H1 (cell line): ENCODE measurements around the gene OSGEP. TPM values are rescaled to one million over a fixed set of nuclear protein-coding genes. Genes with fewer than 3 reads are reported as not detected.

Experiments
- HDAC2 ChIP-seq, 2 experiments: fragments of 300-600 bp in 1 of 2; sonication (generic) in 1 of 2; IDR thresholded peaks; 2 replicates each; pipeline ENCODE4 v1.6.1; 2011 to 2012; ENCODE audit warnings: low read depth in 2 of 2, low read length in 2 of 2, mild to moderate bottlenecking in 2 of 2, moderate library complexity in 2 of 2, borderline replicate concordance in 1 of 2, inconsistent platforms in 1 of 2
- SAP30 ChIP-seq: fragments of 300-600 bp; sonication (generic); IDR thresholded peaks from 2 replicates; pipeline ENCODE4 v1.7.1; 2012; ENCODE audit warnings: low read length, moderate library complexity, mild to moderate bottlenecking, inconsistent platforms; ENCODE audit not compliant: insufficient read depth, insufficient replicate concordance
- SP4 ChIP-seq: IDR thresholded peaks from 2 replicates; pipeline ENCODE4 v1.6.1; 2012; ENCODE audit warnings: low read length, inconsistent platforms
- SUZ12 ChIP-seq: fragments of 200-600 bp; sonication (generic); IDR thresholded peaks from 2 replicates; pipeline ENCODE4 v1.6.1; 2012; ENCODE audit warnings: mild to moderate bottlenecking, inconsistent platforms, low read length, moderate library complexity, mixed read lengths
- polyA plus RNA-seq, 7 experiments: library from polyadenylated mRNA; depleted of rRNA in 3 of 7; stranded (reverse) in 5 of 7; unstranded in 2 of 7; fragments of >200 nt in 5 of 7; fragments of 200-250 nt in 2 of 7; gene quantifications; 1 replicate in 5 of 7; 2 replicates in 1 of 7; 4 replicates in 1 of 7; pipeline versions ENCODE4 v1.2.1 to v1.2.3, GENCODE V29; 2011 to 2013; ENCODE audit warnings: missing spikeins in 2 of 7, mixed read lengths in 2 of 7
- total RNA-seq: library from RNA; stranded (reverse); fragmentation: NEBNext Ultra II Directional; extraction: Animal tissue kit (Norgen Biotek cat#: 25700); gene quantifications from 2 replicates; pipeline ENCODE4 v1.2.1, GENCODE V29; 2021

Gene OSGEP
- total and polyA plus RNA-seq, 2 of the 8 experiments (the other 6 are each of a cell fraction or from before 2014, with no cell fraction given): 34.4 to 78.6 TPM

- no peak for TF ChIP-seq SAP30
- TF ChIP-seq SUZ12: no peak
- TF ChIP-seq SP4: no peak
- no peak for TF ChIP-seq HDAC2 (IDR thresholded peaks at IDR 0.05; ENCODE audit: borderline replicate concordance in 1 of 2, low read depth in 2 of 2, low read length in 2 of 2)
Measured at GRCh38 chr14:20435582-20436362, 18.8 kb downstream of the OSGEP start, which contains the start of gene KLHL33 (continued).
